Upper lobe of left lung (tissue), 6 donors: ENCODE measurements around the gene CDH13. TPM values are rescaled to one million over a fixed set of nuclear protein-coding genes. Genes with fewer than 3 reads are reported as not detected.

Experiments used
- ATAC-seq, 2 donors: fragments of 200-7000 bp; cut with Tn5 transposase; one replicate each; pipeline ENCODE4 v1.9.1; 2022; ENCODE audit warnings: mild to moderate bottlenecking in 2 of 2, moderate library complexity in 2 of 2; ENCODE audit not compliant: low FRiP score in 2 of 2
- DNase-seq, 2 donors: peaks; one replicate each; pipeline ENCODE4 v3.0.0-alpha.2; 2019 to 2020
- H3K27ac ChIP-seq, 4 donors: fragments of 200-600 bp; sonication (generic); one replicate each; pipeline ENCODE4 v1.5.1; 2016 to 2019
- H3K27me3 ChIP-seq, 4 donors: fragments of 200-600 bp; sonication (generic); one replicate each; pipeline ENCODE4 v1.5.1; 2017 to 2019
- H3K36me3 ChIP-seq, 4 donors: fragments of 200-600 bp; sonication (generic); one replicate each; pipeline ENCODE4 v1.5.1; 2016 to 2019
- H3K4me1 ChIP-seq, 4 donors: fragments of 200-600 bp; sonication (generic); one replicate each; pipeline ENCODE4 v1.5.1; 2018 to 2019
- H3K4me3 ChIP-seq, 4 donors: fragments of 200-600 bp; sonication (generic); one replicate each; pipeline ENCODE4 v1.5.1; 2017 to 2019; ENCODE audit warnings: mild to moderate bottlenecking in 2 of 4, moderate library complexity in 1 of 4
- H3K9me3 ChIP-seq, 4 donors: fragments of 200-600 bp; sonication (generic); one replicate each; pipeline ENCODE4 v1.5.1; 2018 to 2019
- EP300 ChIP-seq, 4 donors: sonication (generic); formaldehyde crosslinking; IDR thresholded peaks; one replicate each; pipeline ENCODE4 v1.5.1; 2017; ENCODE audit warnings: antibody characterized with exemption in 4 of 4, control low read depth in 2 of 4
- POLR2A ChIP-seq, 4 donors: fragments of 450-650 bp; IDR thresholded peaks; one replicate each; pipeline ENCODE4 v1.5.1; 2016 to 2017; ENCODE audit warnings: antibody characterized with exemption in 4 of 4, mild to moderate bottlenecking in 2 of 4
- POLR2AphosphoS5 ChIP-seq, 2 donors: sonication (generic); formaldehyde crosslinking; IDR thresholded peaks; one replicate each; pipeline ENCODE4 v1.5.1; 2017; ENCODE audit warnings: antibody characterized with exemption in 2 of 2
- WGBS, 2 donors: methylation state at CpG; one replicate each; pipeline ENCODE4 v1.1.5; 2017 to 2018; 5-methylcytosine and 5-hydroxymethylcytosine counted together
- total RNA-seq, 6 donors: library from RNA; depleted of rRNA in 4 of 6; stranded (reverse); fragments of >200 nt in 4 of 6; gene quantifications; one replicate each; pipeline versions ENCODE4 v1.1.0 to v1.2.1, GENCODE V29; 2016 to 2021
- TF ChIP-seq, protein P1 (sequence below), 6 experiments: fragments of 450-650 bp in 4 of 6; fragments of 200-600 bp in 2 of 6; sonication (generic) in 2 of 6; IDR thresholded peaks; one replicate each; pipeline ENCODE4 v1.5.1; 2016 to 2019; ENCODE audit warnings: antibody characterized with exemption in 6 of 6
- donor health status: DM: no; HTN: no; CAD: no; lungs with moderate emphysema.
- donor health status: DM: no; HTN: yes; CAD: no; lungs with severe emphysema.

Gene CDH13
- total RNA-seq, 6 donors from 2014 or later: 11.3 to 39.8 (median 19.9) TPM

DNA sequence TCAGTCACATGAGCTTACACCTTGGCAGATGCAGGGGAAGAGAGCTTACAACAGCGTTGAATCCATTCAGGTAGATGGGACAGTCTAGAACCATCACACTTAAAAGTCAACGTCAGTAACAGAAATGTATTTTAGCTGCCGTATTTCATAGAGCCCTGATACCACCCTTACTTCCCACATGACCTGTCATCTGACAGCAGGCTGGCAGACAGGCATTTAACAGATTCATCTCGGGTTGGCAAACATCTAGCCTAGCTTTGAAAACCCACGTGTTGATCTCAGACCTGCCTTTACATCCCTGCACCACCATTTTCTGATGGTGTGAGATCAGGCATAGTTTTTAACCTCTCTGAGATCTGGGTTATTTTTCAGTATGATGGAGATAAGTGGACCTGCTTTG lies 1003.1 kb downstream of the CDH13 start:
- Histone ChIP-seq H3K27me3 (no peaks in the 10 kb centered on the region), H3K36me3 (no peaks in the 10 kb centered on the region), H3K27ac (no peak overlapping the region), H3K9me3 (no peaks in the 10 kb centered on the region), H3K4me3 (no peak overlapping the region), H3K4me1 (no peaks in the 10 kb centered on the region)
- WGBS, 2 donors: 72% methylated on average over 5 of the region's 5 CpGs
- no peak for ATAC-seq
- TF ChIP-seq, protein P1, sequence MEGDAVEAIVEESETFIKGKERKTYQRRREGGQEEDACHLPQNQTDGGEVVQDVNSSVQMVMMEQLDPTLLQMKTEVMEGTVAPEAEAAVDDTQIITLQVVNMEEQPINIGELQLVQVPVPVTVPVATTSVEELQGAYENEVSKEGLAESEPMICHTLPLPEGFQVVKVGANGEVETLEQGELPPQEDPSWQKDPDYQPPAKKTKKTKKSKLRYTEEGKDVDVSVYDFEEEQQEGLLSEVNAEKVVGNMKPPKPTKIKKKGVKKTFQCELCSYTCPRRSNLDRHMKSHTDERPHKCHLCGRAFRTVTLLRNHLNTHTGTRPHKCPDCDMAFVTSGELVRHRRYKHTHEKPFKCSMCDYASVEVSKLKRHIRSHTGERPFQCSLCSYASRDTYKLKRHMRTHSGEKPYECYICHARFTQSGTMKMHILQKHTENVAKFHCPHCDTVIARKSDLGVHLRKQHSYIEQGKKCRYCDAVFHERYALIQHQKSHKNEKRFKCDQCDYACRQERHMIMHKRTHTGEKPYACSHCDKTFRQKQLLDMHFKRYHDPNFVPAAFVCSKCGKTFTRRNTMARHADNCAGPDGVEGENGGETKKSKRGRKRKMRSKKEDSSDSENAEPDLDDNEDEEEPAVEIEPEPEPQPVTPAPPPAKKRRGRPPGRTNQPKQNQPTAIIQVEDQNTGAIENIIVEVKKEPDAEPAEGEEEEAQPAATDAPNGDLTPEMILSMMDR (IDR thresholded peaks at IDR 0.05): no peak
- TF ChIP-seq EP300 (IDR thresholded peaks at IDR 0.05): no peak
- no peak for TF ChIP-seq POLR2A (IDR thresholded peaks at IDR 0.05)
- TF ChIP-seq POLR2AphosphoS5 (IDR thresholded peaks at IDR 0.05): no peak
- no peak for DNase-seq

DNA sequence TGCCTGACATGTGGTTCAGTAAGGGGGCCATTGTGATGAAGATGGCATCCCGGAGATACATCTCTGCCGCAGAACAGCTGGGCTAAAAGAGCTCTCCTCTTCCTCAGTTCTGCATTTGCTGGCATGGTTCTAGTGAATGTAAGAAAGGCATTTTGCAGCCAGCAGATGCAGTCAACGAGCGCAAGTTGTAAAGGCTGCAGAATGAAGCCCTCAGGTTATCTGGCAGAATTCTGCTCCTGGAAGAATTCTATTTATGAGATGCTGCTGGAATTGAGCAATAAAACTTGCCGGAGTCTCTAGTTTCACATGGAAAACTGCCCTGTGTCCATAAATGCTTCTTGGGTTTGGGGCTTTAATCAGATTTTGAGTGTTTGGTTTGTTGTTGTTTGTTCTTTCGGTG lies 1004.2 kb downstream of the CDH13 start:
- Histone ChIP-seq H3K27ac (no peak overlapping the region), H3K9me3 (no peaks in the 10 kb centered on the region), H3K27me3 (no peaks in the 10 kb centered on the region), H3K4me3 (no peak overlapping the region), H3K4me1 (no peaks in the 10 kb centered on the region), H3K36me3 (no peaks in the 10 kb centered on the region)
- ATAC-seq: no peak
- TF ChIP-seq EP300 (IDR thresholded peaks at IDR 0.05) (no peak), POLR2A (IDR thresholded peaks at IDR 0.05) (no peak), POLR2AphosphoS5 (IDR thresholded peaks at IDR 0.05) (no peak)
- TF ChIP-seq, protein P1 (IDR thresholded peaks at IDR 0.05): no peak
- WGBS, 2 donors: 90% methylated on average over 6 of the region's 6 CpGs
- DNase-seq: no peak

DNA sequence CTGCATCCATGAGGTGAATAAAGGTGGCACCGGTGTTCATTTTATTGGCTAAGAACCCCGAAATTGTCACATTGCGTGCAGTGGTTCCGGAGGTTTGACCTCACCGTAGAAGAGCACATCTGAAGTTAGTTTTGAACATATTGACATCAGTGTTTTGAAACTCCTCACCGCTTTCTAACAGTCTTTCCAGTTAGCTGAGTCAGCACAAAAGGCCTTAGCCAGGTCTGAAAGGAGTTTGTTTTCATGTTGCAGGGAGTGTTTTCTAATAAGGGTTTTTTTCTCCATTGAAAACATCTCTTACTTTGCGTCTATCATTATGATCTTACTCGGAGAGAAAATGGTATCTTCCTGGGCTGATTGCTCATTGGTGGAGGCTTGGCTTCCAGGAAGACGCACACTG lies 1006.5 kb downstream of the CDH13 start:
- Histone ChIP-seq H3K27me3 (no peaks in the 10 kb centered on the region), H3K27ac (no peak overlapping the region), H3K4me1 (no peaks in the 10 kb centered on the region), H3K4me3 (no peak overlapping the region), H3K9me3 (no peaks in the 10 kb centered on the region), H3K36me3 (no peaks in the 10 kb centered on the region)
- TF ChIP-seq POLR2A (IDR thresholded peaks at IDR 0.05): no peak
- no peak for TF ChIP-seq EP300 (IDR thresholded peaks at IDR 0.05)
- no peak for TF ChIP-seq POLR2AphosphoS5 (IDR thresholded peaks at IDR 0.05)
- TF ChIP-seq, protein P1 (IDR thresholded peaks at IDR 0.05): no peak
- ATAC-seq: no peak
- DNase-seq: no peak
- 89 to 97% methylated on average over 9 of the region's 9 CpGs for WGBS, 2 donors

DNA sequence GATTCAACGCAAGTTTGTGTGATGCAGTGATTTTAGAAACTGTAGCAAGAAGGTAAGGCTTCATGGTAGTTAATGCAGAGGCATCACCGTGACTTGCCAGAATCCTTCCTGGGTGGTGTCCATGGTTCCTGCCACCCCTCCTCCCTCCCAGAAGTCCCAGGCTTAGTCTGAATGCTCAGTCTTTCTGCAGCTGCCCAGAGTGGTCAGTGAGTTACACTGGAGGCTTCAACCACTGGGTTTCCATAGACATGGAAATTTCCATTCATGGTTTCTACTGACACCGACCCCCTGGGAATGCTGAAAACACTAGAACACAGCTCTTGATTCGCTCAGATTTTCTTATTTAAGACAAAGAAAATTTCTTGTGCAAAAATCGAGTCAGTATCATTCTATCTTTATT lies 1021.6 kb downstream of the CDH13 start:
- no peaks in the 10 kb centered on the region for H3K4me1 ChIP-seq
- no peak overlapping the region for H3K27ac ChIP-seq
- WGBS, 2 donors: 55 to 62% methylated on average over 5 of the region's 5 CpGs
- H3K9me3 ChIP-seq: no peaks in the 10 kb centered on the region
- DNase-seq: no peak
- H3K27me3 ChIP-seq: no peaks in the 10 kb centered on the region
- ATAC-seq: no peak
- no peak overlapping the region for H3K4me3 ChIP-seq
- TF ChIP-seq EP300 (IDR thresholded peaks at IDR 0.05) (no peak), POLR2A (IDR thresholded peaks at IDR 0.05) (no peak), POLR2AphosphoS5 (IDR thresholded peaks at IDR 0.05) (no peak)
- TF ChIP-seq, protein P1 (IDR thresholded peaks at IDR 0.05): no peak
- no peaks in the 10 kb centered on the region for H3K36me3 ChIP-seq

GRCh38 chr16:83651871-83652270 lies 1025.1 kb downstream of the CDH13 start:
- no peak overlapping the region for H3K27ac ChIP-seq
- H3K9me3 ChIP-seq: no peaks in the 10 kb centered on the region
- H3K27me3 ChIP-seq: no peaks in the 10 kb centered on the region
- no peaks in the 10 kb centered on the region for H3K36me3 ChIP-seq
- DNase-seq (no peak), ATAC-seq (no peak)
- H3K4me3 ChIP-seq: no peak overlapping the region
- 82 to 85% methylated on average over 8 of the region's 8 CpGs for WGBS, 2 donors
- no peaks in the 10 kb centered on the region for H3K4me1 ChIP-seq
- TF ChIP-seq EP300 (IDR thresholded peaks at IDR 0.05): no peak
- TF ChIP-seq POLR2A (IDR thresholded peaks at IDR 0.05): no peak
- TF ChIP-seq POLR2AphosphoS5 (IDR thresholded peaks at IDR 0.05): no peak
- TF ChIP-seq, protein P1 (IDR thresholded peaks at IDR 0.05): no peak
